Karpas-422 (cell line): ENCODE results near the gene CLRN3. TPM values are rescaled to one million over a fixed set of nuclear protein-coding genes. Genes with fewer than 3 reads are reported as not detected.
A peak's percentile ranks its signal among the peaks of the same experiment; 100 is the strongest.

Experiments used
- DNase-seq: peaks from one replicate; pipeline ENCODE4 v3.0.0-alpha.2; 2015
- H2AFZ ChIP-seq: fragments of 200-600 bp; sonication (generic); 2 replicates; pipeline ENCODE4 v1.6.1; 2014; ENCODE audit warnings: antibody characterized with exemption, low read length, mixed read lengths
- H3K27ac ChIP-seq: fragments of 200-600 bp; sonication (generic); 2 replicates; pipeline ENCODE4 v1.5.1; 2014; ENCODE audit warnings: mild to moderate bottlenecking, low read length, moderate library complexity
- H3K27me3 ChIP-seq: fragments of 200-600 bp; sonication (generic); 2 replicates; pipeline ENCODE4 v1.6.1; 2014; ENCODE audit warnings: low read length, mixed read lengths
- H3K36me3 ChIP-seq: fragments of 200-600 bp; sonication (generic); 2 replicates; pipeline ENCODE4 v1.6.1; 2014; ENCODE audit warnings: low read length, mixed read lengths; ENCODE audit not compliant: insufficient read depth
- H3K4me1 ChIP-seq: fragments of 200-600 bp; sonication (generic); 2 replicates; pipeline ENCODE4 v1.6.1; 2014; ENCODE audit warnings: mild to moderate bottlenecking, low read length, mixed read lengths
- H3K4me2 ChIP-seq: fragments of 200-600 bp; sonication (generic); 2 replicates; pipeline ENCODE4 v1.6.1; 2014; ENCODE audit warnings: low read length, low read depth, mild to moderate bottlenecking; ENCODE audit not compliant: poor library complexity, severe bottlenecking
- H3K4me3 ChIP-seq: fragments of 200-600 bp; sonication (generic); 2 replicates; pipeline ENCODE4 v1.5.1; 2014; ENCODE audit warnings: mild to moderate bottlenecking, antibody characterized with exemption, low read length, mixed read lengths
- H3K79me2 ChIP-seq: fragments of 200-600 bp; sonication (generic); 2 replicates; pipeline ENCODE4 v1.6.1; 2014; ENCODE audit warnings: mild to moderate bottlenecking, low read length, mixed read lengths
- H3K9ac ChIP-seq: fragments of 200-600 bp; sonication (generic); 2 replicates; pipeline ENCODE4 v1.6.0; 2014; ENCODE audit warnings: low read length
- H3K9me2 ChIP-seq: fragments of 200-600 bp; sonication (generic), shearing (Covaris generic); replicated peaks from 2 replicates; pipeline ENCODE4 v1.6.0; 2014; ENCODE audit warnings: mild to moderate bottlenecking, low read length, moderate library complexity; ENCODE audit not compliant: insufficient read depth
- H3K9me3 ChIP-seq: fragments of 300-700, 200-600 bp; sonication (generic); 2 replicates; pipeline ENCODE4 v1.6.1; 2014; ENCODE audit warnings: low read length, mixed read lengths
- H4K20me1 ChIP-seq: fragments of 200-600 bp; sonication (generic); 2 replicates; pipeline ENCODE4 v1.6.1; 2014; ENCODE audit warnings: mild to moderate bottlenecking, antibody characterized with exemption, low read length, low read depth; ENCODE audit not compliant: insufficient read depth
- total RNA-seq: library from RNA; depleted of rRNA; stranded (reverse); fragments of >200 nt; shearing (Covaris generic); gene quantifications from 2 replicates; pipeline ENCODE4 v1.2.3, GENCODE V29; 2014; ENCODE audit warnings: low replicate concordance

Gene CLRN3
- total RNA-seq, 1 experiment from 2014 or later, result not detected

DNA sequence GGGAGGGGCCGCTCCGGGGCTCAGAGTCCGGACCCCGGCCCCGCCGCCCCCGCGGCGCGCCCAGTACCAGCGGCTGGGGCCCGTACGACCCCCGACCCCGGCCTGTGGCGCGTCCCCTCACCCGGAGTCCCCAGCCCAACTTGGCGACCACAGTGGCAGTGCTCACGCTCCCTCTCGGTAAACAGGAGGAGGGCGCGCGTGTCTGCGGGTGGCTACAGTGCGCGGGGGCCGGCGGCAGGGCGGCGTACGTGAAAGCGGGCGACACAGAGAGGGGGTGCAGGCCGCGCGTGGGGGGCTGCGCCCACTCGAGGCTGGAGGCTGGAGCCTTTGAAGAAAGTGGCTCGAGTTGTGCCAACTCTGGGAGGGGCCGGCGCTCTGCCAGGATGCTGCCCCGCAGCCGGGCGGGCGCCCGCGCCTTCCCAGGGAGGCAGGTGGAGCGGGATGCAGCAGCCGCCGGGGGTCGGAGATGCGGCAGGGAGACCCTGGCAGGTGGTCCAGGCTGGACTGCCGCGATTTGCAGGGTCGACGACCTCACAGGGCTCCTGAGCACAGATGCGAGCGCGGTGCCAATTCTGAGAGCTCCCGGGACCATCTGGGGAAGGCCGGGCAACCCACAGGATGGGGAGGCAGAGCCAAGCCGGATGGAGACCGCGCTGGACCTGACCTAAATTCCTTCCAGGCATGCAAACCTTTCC, 14.8 kb upstream of the CLRN3 start:
- H3K4me1 ChIP-seq, result no peaks in the 10 kb centered on the region
- DNase-seq, result no peak
- no peak overlapping the region for H3K27ac ChIP-seq
- no peak overlapping the region for H3K4me3 ChIP-seq
- H3K9ac ChIP-seq, result no peak overlapping the region
- H3K9me2 ChIP-seq, result no peaks in the 10 kb centered on the region
- H3K9me3 ChIP-seq, result no peaks in the 10 kb centered on the region
- no peak overlapping the region for H2AFZ ChIP-seq
- H4K20me1 ChIP-seq, result no peaks in the 10 kb centered on the region
- H3K36me3 ChIP-seq, result no peaks in the 10 kb centered on the region
- H3K79me2 ChIP-seq, result no peaks in the 10 kb centered on the region
- no peak overlapping the region for H3K4me2 ChIP-seq
- no peaks in the 10 kb centered on the region for H3K27me3 ChIP-seq

GRCh38 chr10:127906548-127907377, 14.0 kb upstream of the CLRN3 start, which contains the start of gene PTPRE:
Gene PTPRE (plus strand): TSS chr10:127907103. CDS start chr10:128040882, 133,779 bp downstream.
- Histone ChIP-seq H3K9me3 (no peaks in the 10 kb centered on the region), H3K36me3 (no peaks in the 10 kb centered on the region), H3K4me1 (no peaks in the 10 kb centered on the region), H3K9ac (no peak within 1 kb of the TSS), H3K27ac (no peak within 1 kb of the TSS), H3K4me3 (no peak within 1 kb of the TSS), H3K79me2 (no peaks in the 10 kb centered on the region), H3K4me2 (no peak within 1 kb of the TSS), H3K9me2 (no peaks in the 10 kb centered on the region), H4K20me1 (no peaks in the 10 kb centered on the region), H2AFZ (no peak within 1 kb of the TSS), H3K27me3 (no peaks in the 10 kb centered on the region)
- DNase-seq, result peak; percentile 48

DNA sequence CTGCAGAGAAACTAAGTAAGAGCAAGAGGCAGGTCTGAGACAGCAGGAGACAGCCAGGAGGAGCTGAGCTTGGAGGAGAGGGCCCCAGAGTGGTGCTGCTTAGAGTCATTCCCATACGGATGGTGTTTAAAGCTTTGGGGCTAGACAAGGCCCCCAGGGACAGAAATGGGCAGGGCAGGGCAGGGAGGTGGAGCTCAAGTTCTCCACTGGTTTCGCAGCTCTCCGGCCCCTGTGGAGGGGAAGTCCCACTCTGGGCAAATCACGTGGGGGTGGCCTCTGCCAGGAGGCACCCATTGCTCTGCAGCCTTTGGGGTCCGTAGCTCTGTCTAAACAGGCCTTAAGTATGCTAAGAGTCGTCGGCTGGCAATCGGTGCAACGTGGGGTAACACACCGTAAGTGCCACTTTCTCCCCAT, 13.1 kb upstream of the CLRN3 start:
- no peak for DNase-seq
- H3K4me3 ChIP-seq, result no peak overlapping the region
- H3K9ac ChIP-seq, result no peak overlapping the region
- no peaks in the 10 kb centered on the region for H3K9me3 ChIP-seq
- no peaks in the 10 kb centered on the region for H3K27me3 ChIP-seq
- no peaks in the 10 kb centered on the region for H3K79me2 ChIP-seq
- H3K4me2 ChIP-seq, result no peak overlapping the region
- H3K36me3 ChIP-seq, result no peaks in the 10 kb centered on the region
- H3K9me2 ChIP-seq, result no peaks in the 10 kb centered on the region
- H2AFZ ChIP-seq, result no peak overlapping the region
- no peak overlapping the region for H3K27ac ChIP-seq
- no peaks in the 10 kb centered on the region for H3K4me1 ChIP-seq
- H4K20me1 ChIP-seq, result no peaks in the 10 kb centered on the region

DNA sequence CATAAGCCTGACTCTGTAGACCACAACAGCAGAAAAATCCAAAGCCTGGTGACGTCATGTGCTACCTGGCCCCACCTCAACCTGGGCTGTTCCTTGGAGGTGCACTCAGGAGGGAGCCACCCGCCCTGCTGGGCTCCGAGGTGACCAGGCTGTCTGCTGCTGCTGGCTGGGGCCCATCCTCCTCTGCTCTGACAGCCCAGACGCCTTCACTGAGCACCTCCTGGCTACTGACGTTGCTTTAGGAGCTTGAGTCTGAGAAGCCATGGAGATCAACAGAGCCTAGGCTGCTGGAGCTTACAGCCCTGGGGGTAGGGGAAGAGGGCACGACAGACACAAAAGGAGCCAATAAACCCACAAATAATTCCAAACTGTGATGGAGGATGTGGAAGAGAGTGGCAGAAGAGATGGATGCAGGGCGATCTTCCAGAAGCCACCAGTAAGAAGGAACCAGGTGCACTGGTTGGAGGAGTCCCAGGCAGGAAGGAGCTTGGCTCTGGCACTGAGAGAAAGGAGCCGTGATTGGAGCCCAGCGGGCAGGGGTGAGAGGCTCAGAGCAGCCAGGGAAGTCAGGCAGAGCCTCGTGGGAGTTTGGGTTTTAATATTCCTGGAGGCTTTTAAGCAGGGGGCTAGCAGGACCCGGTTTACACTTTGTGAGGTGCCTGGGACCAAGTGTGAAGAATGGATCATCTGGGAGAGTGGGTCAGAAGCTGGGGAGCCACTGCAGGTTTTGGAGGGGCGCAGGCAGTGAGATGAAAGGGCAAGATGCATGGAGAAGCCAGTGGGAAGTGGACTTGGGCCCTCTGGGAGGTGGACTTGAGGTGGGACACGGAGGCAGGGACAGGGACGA, 12.5 kb upstream of the CLRN3 start:
- no peaks in the 10 kb centered on the region for H4K20me1 ChIP-seq
- no peaks in the 10 kb centered on the region for H3K9me3 ChIP-seq
- H3K4me1 ChIP-seq, result no peaks in the 10 kb centered on the region
- H3K79me2 ChIP-seq, result no peaks in the 10 kb centered on the region
- no peak overlapping the region for H3K27ac ChIP-seq
- no peak overlapping the region for H3K4me2 ChIP-seq
- no peaks in the 10 kb centered on the region for H3K27me3 ChIP-seq
- H3K9ac ChIP-seq, result no peak overlapping the region
- H3K9me2 ChIP-seq, result no peaks in the 10 kb centered on the region
- no peak for DNase-seq
- H3K36me3 ChIP-seq, result no peaks in the 10 kb centered on the region
- H2AFZ ChIP-seq, result no peak overlapping the region
- no peak overlapping the region for H3K4me3 ChIP-seq

GRCh38 chr10:127904311-127905000, 11.7 kb upstream of the CLRN3 start:
- H4K20me1 ChIP-seq, result no peaks in the 10 kb centered on the region
- DNase-seq, result no peak
- H3K9me2 ChIP-seq, result no peaks in the 10 kb centered on the region
- no peak overlapping the region for H3K4me3 ChIP-seq
- no peak overlapping the region for H3K9ac ChIP-seq
- no peaks in the 10 kb centered on the region for H3K9me3 ChIP-seq
- H3K4me1 ChIP-seq, result no peaks in the 10 kb centered on the region
- no peaks in the 10 kb centered on the region for H3K27me3 ChIP-seq
- no peaks in the 10 kb centered on the region for H3K36me3 ChIP-seq
- H2AFZ ChIP-seq, result no peak overlapping the region
- H3K27ac ChIP-seq, result no peak overlapping the region
- no peaks in the 10 kb centered on the region for H3K79me2 ChIP-seq
- H3K4me2 ChIP-seq, result no peak overlapping the region

- Histone ChIP-seq H3K36me3 (no peaks in the 10 kb centered on the region), H3K9me3 (no peaks in the 10 kb centered on the region), H2AFZ (no peak overlapping the region), H3K4me1 (no peaks in the 10 kb centered on the region), H3K4me3 (no peak overlapping the region), H3K4me2 (no peak overlapping the region), H3K79me2 (no peaks in the 10 kb centered on the region), H4K20me1 (no peaks in the 10 kb centered on the region), H3K9me2 (no peaks in the 10 kb centered on the region), H3K9ac (no peak overlapping the region), H3K27ac (no peak overlapping the region), H3K27me3 (no peaks in the 10 kb centered on the region)
- no peak for DNase-seq
These were observed 11.0 kb upstream of the CLRN3 start for GRCh38 chr10:127903789-127904188.

- no peak overlapping the region for H3K27ac ChIP-seq
- DNase-seq, result no peak
- no peak overlapping the region for H3K9ac ChIP-seq
- no peaks in the 10 kb centered on the region for H3K9me3 ChIP-seq
- H3K4me2 ChIP-seq, result no peak overlapping the region
- H2AFZ ChIP-seq, result no peak overlapping the region
- H3K36me3 ChIP-seq, result no peaks in the 10 kb centered on the region
- no peak overlapping the region for H3K4me3 ChIP-seq
- H3K79me2 ChIP-seq, result no peaks in the 10 kb centered on the region
- H4K20me1 ChIP-seq, result no peaks in the 10 kb centered on the region
- H3K27me3 ChIP-seq, result no peaks in the 10 kb centered on the region
- H3K9me2 ChIP-seq, result no peaks in the 10 kb centered on the region
- H3K4me1 ChIP-seq, result no peaks in the 10 kb centered on the region
These were observed 7.1 kb upstream of the CLRN3 start for GRCh38 chr10:127899766-127900387.
